ENCODE measurements around the gene L3HYPDH.

Gene L3HYPDH

GRCh38 chr14:59510001-59510400 is 25.8 kb upstream of the L3HYPDH start:
- no peak for TF ChIP-seq CTCF (IDR thresholded peaks at IDR 0.05; ENCODE audit: insufficient read depth, missing control alignments)
- DNase-seq (ENCODE audit: insufficient read length, low spot score) = no peak
- FAIRE-seq = no peak

- no peak for FAIRE-seq
- DNase-seq (ENCODE audit: insufficient read length, low spot score) = no peak
- no peak for TF ChIP-seq CTCF (IDR thresholded peaks at IDR 0.05; ENCODE audit: insufficient read depth, missing control alignments)
Observed at GRCh38 chr14:59509101-59509500, 24.9 kb upstream of the L3HYPDH start.

GRCh38 chr14:59507752-59508103 is 23.5 kb upstream of the L3HYPDH start:
- no peak for TF ChIP-seq CTCF (IDR thresholded peaks at IDR 0.05; ENCODE audit: insufficient read depth, missing control alignments)
- no peak for FAIRE-seq
- DNase-seq (ENCODE audit: insufficient read length, low spot score) = no peak

GRCh38 chr14:59507063-59507751 is 23.0 kb upstream of the L3HYPDH start:
- peak; percentile 91 for TF ChIP-seq CTCF (IDR thresholded peaks at IDR 0.05; ENCODE audit: insufficient read depth, missing control alignments)
- peak; percentile 16 for FAIRE-seq
- DNase-seq (ENCODE audit: insufficient read length, low spot score) = peak; percentile 21

- TF ChIP-seq CTCF (IDR thresholded peaks at IDR 0.05; ENCODE audit: insufficient read depth, missing control alignments) = no peak
- DNase-seq (ENCODE audit: insufficient read length, low spot score) (no peak), FAIRE-seq (no peak)
Observed at GRCh38 chr14:59503256-59503655, 19.0 kb upstream of the L3HYPDH start.

- DNase-seq (ENCODE audit: insufficient read length, low spot score) (no peak), FAIRE-seq (no peak)
- no peak for TF ChIP-seq CTCF (IDR thresholded peaks at IDR 0.05; ENCODE audit: insufficient read depth, missing control alignments)
Observed at GRCh38 chr14:59500732-59501131, 16.5 kb upstream of the L3HYPDH start.

- no peak for DNase-seq (ENCODE audit: insufficient read length, low spot score)
- FAIRE-seq = no peak
- TF ChIP-seq CTCF (IDR thresholded peaks at IDR 0.05; ENCODE audit: insufficient read depth, missing control alignments) = no peak
Observed at GRCh38 chr14:59492384-59492783, 8.2 kb upstream of the L3HYPDH start.

All from D721Med (cell line).